ENCODE data around the gene PINLYP. TPM values are rescaled to one million over a fixed set of nuclear protein-coding genes. Genes with fewer than 3 reads are reported as not detected.

Gene PINLYP
- total and polyA plus RNA-seq, 2 experiments from 2014 or later, result 7.8 to 11.1 TPM

GRCh38 chr19:43541920-43542650 is 33.5 kb upstream of the PINLYP start:
- no peaks in the 10 kb centered on the region for H3K79me2 ChIP-seq (replicated peaks; ENCODE audit: insufficient read depth)
- H3K4me2 ChIP-seq, result no peak overlapping the region
- H3K4me3 ChIP-seq, result no peak overlapping the region
- no peaks in the 10 kb centered on the region for H3K4me1 Mint-ChIP-seq
- peaks cover 17% of the 10 kb centered on the region for H3K36me3 ChIP-seq (ENCODE audit: insufficient read depth)
- DNase-seq (ENCODE audit: low spot score) (no peak), ATAC-seq (no peak)
- no peaks in the 10 kb centered on the region for H3K4me1 ChIP-seq (ENCODE audit: insufficient read depth)
- H3K4me3 Mint-ChIP-seq, result no peak overlapping the region
- no peaks in the 10 kb centered on the region for H3F3A ChIP-seq (replicated peaks; ENCODE audit: low read depth)
- H3K27me3 Mint-ChIP-seq (ENCODE audit: insufficient read depth, low read depth, poor library complexity), result peaks cover 1% of the 10 kb centered on the region
- TF ChIP-seq ZNF331 (CRISPR knock-in tag; IDR thresholded peaks at IDR 0.05; ENCODE audit: low read depth) (no peak), ETS1 (IDR thresholded peaks at IDR 0.05) (no peak), EZH2 (IDR thresholded peaks at IDR 0.05; ENCODE audit: low read depth, unreplicated experiment) (no peak), JUNB (IDR thresholded peaks at IDR 0.05; ENCODE audit: unreplicated experiment) (no peak), EZH2phosphoT487 (IDR thresholded peaks at IDR 0.05; ENCODE audit: unreplicated experiment) (no peak), POLR2AphosphoS5 (IDR thresholded peaks at IDR 0.05; ENCODE audit: low read depth) (no peak), ZNF462 (CRISPR knock-in tag; IDR thresholded peaks at IDR 0.05) (no peak), CTCF (conservative IDR thresholded peaks at IDR 0.05; ENCODE audit: low read depth in 2 of 2) (no peak), CREB1 (CRISPR knock-in tag; IDR thresholded peaks at IDR 0.05; ENCODE audit: low read depth) (no peak), NANOG (IDR thresholded peaks at IDR 0.05; ENCODE audit: borderline replicate concordance) (no peak), STAT1 (IDR thresholded peaks at IDR 0.05; ENCODE audit: unreplicated experiment) (no peak), ZNF114 (CRISPR knock-in tag; IDR thresholded peaks at IDR 0.05) (no peak), REST (IDR thresholded peaks at IDR 0.05; ENCODE audit: unreplicated experiment) (no peak)
- 0 out of 2 replicates have a peak, but pooled peaks cover 3% of the 10 kb centered on the region for H3K9me2 ChIP-seq (ENCODE audit: insufficient read depth)
- peaks cover 21% of the 10 kb centered on the region for H3K9me3 Mint-ChIP-seq
- H3K27ac Mint-ChIP-seq, result no peak overlapping the region
- H3K27ac ChIP-seq (ENCODE audit: low read depth), result no peak overlapping the region
- no peak overlapping the region for H2AFZ ChIP-seq
- peaks cover 78% of the 10 kb centered on the region for H3K36me3 Mint-ChIP-seq (ENCODE audit: low read depth)
- H4K20me1 ChIP-seq (replicated peaks; ENCODE audit: insufficient read depth), result no peaks in the 10 kb centered on the region; the same call in 1 of the 2 replicates
- no peaks in the 10 kb centered on the region for H3K27me3 ChIP-seq (ENCODE audit: insufficient read depth)

Data from GM23338 (cell line).